ENCODE data around the gene IL17RC. TPM values are rescaled to one million over a fixed set of nuclear protein-coding genes. Genes with fewer than 3 reads are reported as not detected.
A peak's percentile ranks its signal among the peaks of the same experiment; 100 is the strongest.

Gene IL17RC
- total and polyA plus RNA-seq, 2 of the 8 experiments (the other 6 are each of a cell fraction or from before 2014, with no cell fraction given): 11.8 to 13.0 TPM

DNA sequence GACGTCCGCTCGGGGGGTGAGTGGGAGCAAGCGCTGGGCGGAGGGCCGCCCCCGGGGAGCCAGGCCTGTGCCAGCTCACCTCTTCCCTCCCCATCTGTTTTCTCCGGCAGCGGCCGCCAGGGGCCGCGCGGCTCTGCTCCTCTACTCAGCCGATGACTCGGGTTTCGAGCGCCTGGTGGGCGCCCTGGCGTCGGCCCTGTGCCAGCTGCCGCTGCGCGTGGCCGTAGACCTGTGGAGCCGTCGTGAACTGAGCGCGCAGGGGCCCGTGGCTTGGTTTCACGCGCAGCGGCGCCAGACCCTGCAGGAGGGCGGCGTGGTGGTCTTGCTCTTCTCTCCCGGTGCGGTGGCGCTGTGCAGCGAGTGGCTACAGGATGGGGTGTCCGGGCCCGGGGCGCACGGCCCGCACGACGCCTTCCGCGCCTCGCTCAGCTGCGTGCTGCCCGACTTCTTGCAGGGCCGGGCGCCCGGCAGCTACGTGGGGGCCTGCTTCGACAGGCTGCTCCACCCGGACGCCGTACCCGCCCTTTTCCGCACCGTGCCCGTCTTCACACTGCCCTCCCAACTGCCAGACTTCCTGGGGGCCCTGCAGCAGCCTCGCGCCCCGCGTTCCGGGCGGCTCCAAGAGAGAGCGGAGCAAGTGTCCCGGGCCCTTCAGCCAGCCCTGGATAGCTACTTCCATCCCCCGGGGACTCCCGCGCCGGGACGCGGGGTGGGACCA lies 16.1 kb downstream of the IL17RC start (continued):
- TF ChIP-seq, protein P1, sequence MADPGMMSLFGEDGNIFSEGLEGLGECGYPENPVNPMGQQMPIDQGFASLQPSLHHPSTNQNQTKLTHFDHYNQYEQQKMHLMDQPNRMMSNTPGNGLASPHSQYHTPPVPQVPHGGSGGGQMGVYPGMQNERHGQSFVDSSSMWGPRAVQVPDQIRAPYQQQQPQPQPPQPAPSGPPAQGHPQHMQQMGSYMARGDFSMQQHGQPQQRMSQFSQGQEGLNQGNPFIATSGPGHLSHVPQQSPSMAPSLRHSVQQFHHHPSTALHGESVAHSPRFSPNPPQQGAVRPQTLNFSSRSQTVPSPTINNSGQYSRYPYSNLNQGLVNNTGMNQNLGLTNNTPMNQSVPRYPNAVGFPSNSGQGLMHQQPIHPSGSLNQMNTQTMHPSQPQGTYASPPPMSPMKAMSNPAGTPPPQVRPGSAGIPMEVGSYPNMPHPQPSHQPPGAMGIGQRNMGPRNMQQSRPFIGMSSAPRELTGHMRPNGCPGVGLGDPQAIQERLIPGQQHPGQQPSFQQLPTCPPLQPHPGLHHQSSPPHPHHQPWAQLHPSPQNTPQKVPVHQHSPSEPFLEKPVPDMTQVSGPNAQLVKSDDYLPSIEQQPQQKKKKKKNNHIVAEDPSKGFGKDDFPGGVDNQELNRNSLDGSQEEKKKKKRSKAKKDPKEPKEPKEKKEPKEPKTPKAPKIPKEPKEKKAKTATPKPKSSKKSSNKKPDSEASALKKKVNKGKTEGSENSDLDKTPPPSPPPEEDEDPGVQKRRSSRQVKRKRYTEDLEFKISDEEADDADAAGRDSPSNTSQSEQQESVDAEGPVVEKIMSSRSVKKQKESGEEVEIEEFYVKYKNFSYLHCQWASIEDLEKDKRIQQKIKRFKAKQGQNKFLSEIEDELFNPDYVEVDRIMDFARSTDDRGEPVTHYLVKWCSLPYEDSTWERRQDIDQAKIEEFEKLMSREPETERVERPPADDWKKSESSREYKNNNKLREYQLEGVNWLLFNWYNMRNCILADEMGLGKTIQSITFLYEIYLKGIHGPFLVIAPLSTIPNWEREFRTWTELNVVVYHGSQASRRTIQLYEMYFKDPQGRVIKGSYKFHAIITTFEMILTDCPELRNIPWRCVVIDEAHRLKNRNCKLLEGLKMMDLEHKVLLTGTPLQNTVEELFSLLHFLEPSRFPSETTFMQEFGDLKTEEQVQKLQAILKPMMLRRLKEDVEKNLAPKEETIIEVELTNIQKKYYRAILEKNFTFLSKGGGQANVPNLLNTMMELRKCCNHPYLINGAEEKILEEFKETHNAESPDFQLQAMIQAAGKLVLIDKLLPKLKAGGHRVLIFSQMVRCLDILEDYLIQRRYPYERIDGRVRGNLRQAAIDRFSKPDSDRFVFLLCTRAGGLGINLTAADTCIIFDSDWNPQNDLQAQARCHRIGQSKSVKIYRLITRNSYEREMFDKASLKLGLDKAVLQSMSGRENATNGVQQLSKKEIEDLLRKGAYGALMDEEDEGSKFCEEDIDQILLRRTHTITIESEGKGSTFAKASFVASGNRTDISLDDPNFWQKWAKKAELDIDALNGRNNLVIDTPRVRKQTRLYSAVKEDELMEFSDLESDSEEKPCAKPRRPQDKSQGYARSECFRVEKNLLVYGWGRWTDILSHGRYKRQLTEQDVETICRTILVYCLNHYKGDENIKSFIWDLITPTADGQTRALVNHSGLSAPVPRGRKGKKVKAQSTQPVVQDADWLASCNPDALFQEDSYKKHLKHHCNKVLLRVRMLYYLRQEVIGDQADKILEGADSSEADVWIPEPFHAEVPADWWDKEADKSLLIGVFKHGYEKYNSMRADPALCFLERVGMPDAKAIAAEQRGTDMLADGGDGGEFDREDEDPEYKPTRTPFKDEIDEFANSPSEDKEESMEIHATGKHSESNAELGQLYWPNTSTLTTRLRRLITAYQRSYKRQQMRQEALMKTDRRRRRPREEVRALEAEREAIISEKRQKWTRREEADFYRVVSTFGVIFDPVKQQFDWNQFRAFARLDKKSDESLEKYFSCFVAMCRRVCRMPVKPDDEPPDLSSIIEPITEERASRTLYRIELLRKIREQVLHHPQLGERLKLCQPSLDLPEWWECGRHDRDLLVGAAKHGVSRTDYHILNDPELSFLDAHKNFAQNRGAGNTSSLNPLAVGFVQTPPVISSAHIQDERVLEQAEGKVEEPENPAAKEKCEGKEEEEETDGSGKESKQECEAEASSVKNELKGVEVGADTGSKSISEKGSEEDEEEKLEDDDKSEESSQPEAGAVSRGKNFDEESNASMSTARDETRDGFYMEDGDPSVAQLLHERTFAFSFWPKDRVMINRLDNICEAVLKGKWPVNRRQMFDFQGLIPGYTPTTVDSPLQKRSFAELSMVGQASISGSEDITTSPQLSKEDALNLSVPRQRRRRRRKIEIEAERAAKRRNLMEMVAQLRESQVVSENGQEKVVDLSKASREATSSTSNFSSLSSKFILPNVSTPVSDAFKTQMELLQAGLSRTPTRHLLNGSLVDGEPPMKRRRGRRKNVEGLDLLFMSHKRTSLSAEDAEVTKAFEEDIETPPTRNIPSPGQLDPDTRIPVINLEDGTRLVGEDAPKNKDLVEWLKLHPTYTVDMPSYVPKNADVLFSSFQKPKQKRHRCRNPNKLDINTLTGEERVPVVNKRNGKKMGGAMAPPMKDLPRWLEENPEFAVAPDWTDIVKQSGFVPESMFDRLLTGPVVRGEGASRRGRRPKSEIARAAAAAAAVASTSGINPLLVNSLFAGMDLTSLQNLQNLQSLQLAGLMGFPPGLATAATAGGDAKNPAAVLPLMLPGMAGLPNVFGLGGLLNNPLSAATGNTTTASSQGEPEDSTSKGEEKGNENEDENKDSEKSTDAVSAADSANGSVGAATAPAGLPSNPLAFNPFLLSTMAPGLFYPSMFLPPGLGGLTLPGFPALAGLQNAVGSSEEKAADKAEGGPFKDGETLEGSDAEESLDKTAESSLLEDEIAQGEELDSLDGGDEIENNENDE (IDR thresholded peaks at IDR 0.05; ENCODE audit: insufficient replicate concordance, low read length): no peak
- TF ChIP-seq KDM1A (IDR thresholded peaks at IDR 0.05; ENCODE audit: borderline replicate concordance, low read length) (no peak), JUN (IDR thresholded peaks at IDR 0.05; ENCODE audit: low read depth, low read length) (no peak), GABPA (IDR thresholded peaks at IDR 0.05; ENCODE audit: borderline replicate concordance, insufficient read depth, low read length) (no peak; the same call in 1 of the 2 replicates), BACH1 (IDR thresholded peaks at IDR 0.05; ENCODE audit: low read length) (peak; percentile 18; the same call in 1 of the 2 replicates), PHF8 (conservative IDR thresholded peaks at IDR 0.05; ENCODE audit: low read depth, low read length) (peak; percentile 47; the same call in 1 of the 2 replicates), TAF1 (IDR thresholded peaks at IDR 0.05; ENCODE audit: low read depth, low read length) (peak; percentile 55; the same call in 1 of the 2 replicates), CEBPB (IDR thresholded peaks at IDR 0.05; ENCODE audit: low read depth, low read length) (no peak), TBP (IDR thresholded peaks at IDR 0.05; ENCODE audit: low read depth, low read length) (peak; percentile 35; the same call in 1 of the 2 replicates), KDM5A (IDR thresholded peaks at IDR 0.05; ENCODE audit: low read length) (no peak)
